Kidney (tissue), 14 donors: ENCODE data around the gene SORCS3. TPM values are rescaled to one million over a fixed set of nuclear protein-coding genes. Genes with fewer than 3 reads are reported as not detected.

ENCODE experiments used
- DNase-seq, 5 donors: peaks; one replicate each; pipeline ENCODE4 v3.0.0-alpha.2; 2013 to 2020
- FAIRE-seq: peaks from 2 replicates; lab custom pipeline; 2012; peaks lifted over from hg19 to GRCh38; lab: Jason Lieb, UNC
- H3K27ac ChIP-seq, 2 donors: one replicate each; pipeline ENCODE4 v1.7.0; 2013; ENCODE audit warnings: low read depth in 2 of 2, low read length in 2 of 2, inconsistent platforms in 1 of 2
- H3K27me3 ChIP-seq: one replicate; pipeline ENCODE4 v1.7.1; 2013; ENCODE audit warnings: low read length, inconsistent platforms; ENCODE audit not compliant: control insufficient read depth, insufficient read depth
- H3K36me3 ChIP-seq, 3 donors: one replicate each; pipeline versions ENCODE4 v1.7.0 to v1.7.1; 2013; ENCODE audit warnings: low read length in 3 of 3, control low read depth in 1 of 3, inconsistent platforms in 1 of 3; ENCODE audit not compliant: insufficient read depth in 3 of 3, control insufficient read depth in 2 of 3
- H3K4me1 ChIP-seq, 3 donors: one replicate each; pipeline versions ENCODE4 v1.7.0 to v1.7.1; 2013; ENCODE audit warnings: low read length in 3 of 3, inconsistent platforms in 1 of 3, low read depth in 1 of 3; ENCODE audit not compliant: control insufficient read depth in 2 of 3, insufficient read depth in 2 of 3
- H3K4me3 ChIP-seq, 3 donors: one replicate each; pipeline versions ENCODE4 v1.7.0 to v1.8.1; 2013; ENCODE audit warnings: low read length in 3 of 3, control low read depth in 1 of 3, inconsistent platforms in 1 of 3
- H3K9ac ChIP-seq, 3 donors: one replicate each; pipeline versions ENCODE4 v1.7.0 to v1.7.1; 2013; ENCODE audit warnings: low read length in 3 of 3, control low read depth in 1 of 3, inconsistent platforms in 1 of 3
- H3K9me3 ChIP-seq, 3 donors: one replicate each; pipeline versions ENCODE4 v1.7.0 to v1.7.1; 2013; ENCODE audit warnings: low read length in 3 of 3, control low read depth in 1 of 3, inconsistent platforms in 1 of 3; ENCODE audit not compliant: control insufficient read depth in 2 of 3, insufficient read depth in 1 of 3
- CTCF ChIP-seq: IDR thresholded peaks from 3 replicates; pipeline ENCODE4 v1.5.1; 2012; ENCODE audit warnings: mild to moderate bottlenecking, moderate library complexity, borderline replicate concordance; ENCODE audit not compliant: insufficient read depth; ENCODE audit errors: extremely low read depth
- intact Hi-C: fragments of 100-400 bp; cut with DNase I; formaldehyde crosslinking; loops from one replicate; pipeline ENCODE4 v1.11.1; 2022
- polyA plus RNA-seq: library from polyadenylated mRNA; stranded (reverse); fragments of 350-450 nt; fragmentation: Illumina TruSeq; extraction: RNeasy Lipid Tissue Mini Kit (QIAGEN cat#74804); gene quantifications from one replicate; pipeline ENCODE4 v1.2.3, GENCODE V29; 2014; ENCODE audit warnings: low read depth, low replicate concordance; ENCODE audit not compliant: insufficient read depth
- total RNA-seq: library from RNA; stranded (reverse); fragmentation: NEBNext Ultra II Directional; extraction: Animal tissue kit (Norgen Biotek cat#: 25700); gene quantifications from one replicate; pipeline ENCODE4 v1.2.1, GENCODE V29; 2021
- donor health status: control.
- donor health status: control.
- donor health status: control.
- donor health status: control.
- donor health status: control.
- donor health status: DM: yes; HTN: yes; CAD: no.
- donor health status: Normal renal cell carcinoma (clear cell type).

The SORCS3 gene
- total and polyA plus RNA-seq, 2 donors from 2014 or later: 0.52 to 1.1 TPM

DNA sequence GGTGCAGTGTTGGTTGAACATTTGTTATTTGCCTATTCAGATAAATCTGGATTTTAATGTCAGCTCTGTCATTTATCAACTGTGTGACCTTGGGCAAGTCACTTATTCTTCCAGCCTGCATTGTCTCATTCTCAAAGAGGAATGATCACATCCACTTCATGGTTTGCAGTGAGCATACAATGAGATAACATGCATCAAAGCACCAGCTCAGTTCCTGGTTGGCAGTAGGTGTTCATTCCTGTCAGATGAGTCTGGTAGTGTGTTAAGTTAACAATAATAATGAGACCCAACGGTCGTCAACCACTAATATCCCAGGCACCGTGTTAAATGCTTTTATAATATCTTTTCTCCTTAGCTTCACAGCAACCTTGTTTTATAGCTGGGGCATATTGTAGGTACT, 137.3 kb downstream of the SORCS3 start:
- intact Hi-C loops: no loop called here
- no peak for FAIRE-seq
- DNase-seq: no peak

GRCh38 chr10:104779701-104780100, 138.6 kb downstream of the SORCS3 start:
- TF ChIP-seq CTCF: no peak
- Histone ChIP-seq H3K4me1 (no peaks in the 10 kb centered on the region), H3K4me3 (no peak overlapping the region), H3K36me3 (no peaks in the 10 kb centered on the region), H3K9ac (no peak overlapping the region), H3K27me3 (no peaks in the 10 kb centered on the region), H3K27ac (no peak overlapping the region), H3K9me3 (no peaks in the 10 kb centered on the region)
- intact Hi-C loops: no loop called here
- FAIRE-seq (no peak), DNase-seq (no peak)

More for the DNA sequence above, 137.3 kb downstream of the SORCS3 start:
- Histone ChIP-seq H3K36me3 (no peaks in the 10 kb centered on the region), H3K4me1 (no peaks in the 10 kb centered on the region), H3K27me3 (no peaks in the 10 kb centered on the region), H3K4me3 (no peak overlapping the region), H3K27ac (no peak overlapping the region), H3K9me3 (no peaks in the 10 kb centered on the region), H3K9ac (no peak overlapping the region)
- no peak for TF ChIP-seq CTCF

GRCh38 chr10:104780165-104780564, 139.1 kb downstream of the SORCS3 start:
- intact Hi-C loops: no loop called here
- TF ChIP-seq CTCF: no peak
- DNase-seq (no peak), FAIRE-seq (no peak)
- Histone ChIP-seq H3K36me3 (no peaks in the 10 kb centered on the region), H3K27me3 (no peaks in the 10 kb centered on the region), H3K4me3 (no peak overlapping the region), H3K27ac (no peak overlapping the region), H3K9me3 (no peaks in the 10 kb centered on the region), H3K4me1 (no peaks in the 10 kb centered on the region), H3K9ac (no peak overlapping the region)

DNA sequence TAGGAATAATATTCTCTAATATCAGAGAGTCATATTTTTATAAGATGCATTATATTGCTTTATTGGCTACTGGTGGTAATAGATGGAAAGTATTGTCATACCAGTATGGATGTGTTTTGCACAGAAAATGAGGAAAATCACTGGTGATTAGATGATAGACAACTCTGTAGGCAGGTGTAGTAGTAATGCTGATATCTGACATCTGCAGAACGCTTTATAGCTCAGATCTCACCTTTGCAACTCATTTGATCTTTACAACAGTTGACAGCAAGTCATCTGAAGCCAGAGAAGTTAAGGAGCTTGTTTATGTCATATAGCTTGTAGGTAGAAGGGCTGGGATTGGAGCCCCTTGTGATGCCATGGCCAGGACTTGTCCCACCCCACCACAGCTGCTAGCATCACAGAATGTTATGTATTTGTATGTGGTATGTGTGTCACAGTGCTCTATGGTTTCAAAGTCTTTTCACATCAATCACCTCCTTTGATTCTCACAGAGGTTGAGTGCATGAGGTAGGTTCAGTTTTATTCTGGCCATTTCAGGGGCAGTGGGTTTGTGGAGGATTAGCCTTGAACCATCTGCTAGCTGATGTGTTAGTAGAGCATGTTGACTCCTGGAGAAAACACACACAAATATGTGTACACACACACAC, 140.0 kb downstream of the SORCS3 start:
- intact Hi-C loops: no loop called here
- Histone ChIP-seq H3K4me1 (no peaks in the 10 kb centered on the region), H3K9me3 (no peaks in the 10 kb centered on the region), H3K27me3 (no peaks in the 10 kb centered on the region), H3K9ac (no peak overlapping the region), H3K36me3 (no peaks in the 10 kb centered on the region), H3K4me3 (no peak overlapping the region), H3K27ac (no peak overlapping the region)
- no peak for TF ChIP-seq CTCF
- FAIRE-seq (no peak), DNase-seq (no peak)
